ENCODE measurements around the gene CECR2.
"Not testable (repeated sequence)": the region's sequence is repeated elsewhere in the genome, so short reads cannot be mapped to it uniquely, and the experiment has no call there.

Gene CECR2

DNA sequence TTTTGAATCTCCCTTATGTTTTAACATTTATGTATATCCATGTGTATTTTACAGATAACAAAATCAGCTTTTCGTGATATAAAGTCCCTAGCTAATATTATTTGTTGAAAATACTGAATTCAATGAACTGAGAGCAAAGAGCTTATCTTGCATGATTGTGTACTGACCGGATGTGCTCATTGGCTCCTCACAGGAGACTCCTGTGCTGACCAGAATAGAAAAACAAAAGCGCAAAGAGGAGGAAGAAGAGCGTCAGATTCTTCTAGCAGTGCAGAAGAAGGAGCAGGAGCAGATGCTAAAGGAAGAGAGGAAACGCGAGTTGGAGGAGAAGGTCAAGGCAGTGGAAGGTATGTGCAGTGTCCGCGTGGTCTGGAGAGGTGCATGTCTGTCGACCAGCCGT, 154.7 kb downstream of the CECR2 start:
- DNase-seq = no peak

DNA sequence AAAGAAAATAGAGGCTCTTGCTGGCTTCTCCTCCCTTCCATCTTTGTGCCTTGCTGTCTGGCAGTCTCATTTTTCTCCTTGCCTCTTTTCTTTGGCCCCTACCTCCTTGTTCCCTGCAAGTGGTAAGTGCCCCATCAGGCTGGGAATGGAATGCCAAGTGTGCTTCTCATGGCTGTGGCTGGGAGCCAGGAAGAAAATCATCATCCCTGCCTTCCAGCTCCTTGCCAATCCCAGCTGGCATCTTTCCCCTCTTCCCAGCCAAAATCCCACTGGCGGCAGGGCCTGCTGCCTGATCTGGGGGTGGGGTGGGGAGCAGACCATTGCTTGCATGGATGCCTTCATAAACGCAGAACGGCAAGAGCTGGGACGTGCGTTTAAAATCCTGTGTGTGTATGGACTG, 167.0 kb downstream of the CECR2 start:
- DNase-seq = no peak

DNA sequence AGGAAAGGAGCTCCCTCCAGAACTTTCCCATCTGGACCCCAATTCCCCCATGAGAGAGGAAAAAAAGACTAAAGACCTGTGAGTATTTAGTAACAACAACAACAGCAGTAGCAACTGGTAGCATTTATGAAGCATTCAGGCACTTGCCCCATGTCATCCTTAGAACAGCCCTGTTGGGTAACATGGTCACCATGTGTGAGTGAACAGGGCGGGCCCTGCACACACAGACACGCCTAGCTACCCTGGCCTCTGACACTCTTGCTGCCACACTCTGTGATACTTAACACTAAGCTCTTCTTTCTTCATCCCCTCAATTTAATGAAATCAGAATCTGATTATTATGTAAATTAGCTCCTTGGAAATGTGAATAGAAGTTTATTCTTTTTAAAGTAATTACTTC, 167.9 kb downstream of the CECR2 start:
- DNase-seq = no peak

DNA sequence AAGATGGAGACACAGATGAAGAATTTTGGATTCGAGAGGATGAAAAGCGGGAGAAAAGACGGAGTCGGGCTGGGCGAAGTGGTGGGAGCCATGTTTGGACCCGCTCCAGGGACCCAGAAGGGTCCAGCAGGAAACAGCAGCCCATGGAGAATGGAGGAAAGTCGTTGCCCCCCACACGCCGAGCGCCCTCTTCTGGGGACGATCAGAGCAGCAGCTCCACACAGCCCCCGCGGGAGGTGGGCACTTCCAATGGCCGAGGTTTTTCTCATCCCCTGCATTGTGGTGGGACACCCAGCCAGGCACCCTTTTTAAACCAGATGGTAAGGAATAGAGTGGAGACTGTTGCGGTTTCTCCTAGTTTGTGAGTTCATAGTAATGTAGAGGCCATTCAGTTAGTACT, 171.2 kb downstream of the CECR2 start:
- no peak for DNase-seq

DNA sequence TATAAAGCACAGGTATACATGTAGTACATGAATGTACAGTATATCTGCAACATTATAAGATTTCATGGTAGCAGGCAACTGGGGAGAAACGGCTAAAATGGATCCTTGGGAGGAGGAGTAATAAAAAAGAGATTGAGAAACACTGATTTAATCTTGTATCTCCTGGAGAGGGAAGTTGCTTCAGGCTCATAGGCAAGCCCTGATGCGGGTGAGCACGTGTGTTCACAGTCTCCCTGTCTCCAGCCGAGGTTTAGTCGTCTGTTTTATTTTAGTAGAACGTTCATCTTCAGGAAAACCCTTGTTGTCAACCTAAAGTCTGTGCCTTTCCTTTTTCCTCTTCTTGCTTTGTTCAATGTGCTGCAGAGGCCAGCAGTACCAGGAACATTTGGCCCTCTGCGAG, 172.2 kb downstream of the CECR2 start:
- DNase-seq = no peak

DNA sequence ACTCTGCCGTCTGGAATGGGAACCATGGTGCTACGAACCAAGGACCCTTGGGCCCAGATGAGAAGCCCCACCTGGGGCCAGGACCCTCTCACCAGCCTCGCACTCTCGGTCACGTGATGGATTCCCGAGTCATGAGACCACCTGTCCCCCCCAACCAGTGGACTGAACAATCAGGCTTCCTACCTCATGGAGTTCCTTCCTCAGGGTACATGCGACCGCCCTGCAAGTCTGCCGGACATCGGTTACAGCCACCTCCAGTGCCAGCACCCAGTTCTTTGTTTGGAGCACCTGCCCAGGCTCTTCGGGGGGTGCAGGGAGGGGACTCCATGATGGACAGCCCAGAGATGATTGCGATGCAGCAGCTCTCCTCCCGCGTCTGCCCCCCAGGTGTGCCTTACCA, 173.2 kb downstream of the CECR2 start:
- DNase-seq = no peak

DNA sequence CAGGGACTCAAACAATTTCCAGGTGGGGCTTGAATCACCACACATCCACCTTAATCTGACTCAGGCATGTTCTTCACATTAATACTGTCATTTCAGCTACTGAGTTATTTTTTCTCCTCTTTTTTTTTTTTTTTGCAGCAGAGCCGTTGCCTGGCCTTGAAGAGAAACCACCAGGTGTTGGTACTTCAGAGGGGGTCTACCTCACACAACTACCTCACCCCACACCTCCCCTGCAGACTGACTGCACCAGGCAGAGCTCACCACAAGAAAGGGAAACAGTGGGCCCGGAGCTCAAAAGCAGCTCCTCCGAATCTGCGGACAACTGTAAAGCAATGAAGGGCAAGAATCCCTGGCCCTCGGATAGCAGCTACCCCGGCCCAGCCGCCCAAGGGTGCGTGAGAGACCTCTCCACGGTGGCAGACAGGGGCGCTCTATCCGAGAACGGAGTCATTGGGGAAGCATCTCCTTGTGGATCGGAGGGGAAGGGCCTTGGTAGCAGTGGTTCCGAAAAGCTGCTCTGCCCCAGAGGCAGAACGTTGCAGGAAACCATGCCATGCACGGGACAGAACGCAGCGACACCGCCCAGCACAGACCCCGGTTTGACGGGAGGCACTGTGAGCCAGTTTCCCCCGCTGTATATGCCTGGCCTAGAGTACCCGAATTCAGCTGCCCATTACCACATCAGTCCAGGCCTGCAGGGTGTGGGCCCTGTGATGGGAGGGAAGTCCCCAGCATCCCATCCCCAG, 178.9 kb downstream of the CECR2 start:
- no peak for DNase-seq

DNA sequence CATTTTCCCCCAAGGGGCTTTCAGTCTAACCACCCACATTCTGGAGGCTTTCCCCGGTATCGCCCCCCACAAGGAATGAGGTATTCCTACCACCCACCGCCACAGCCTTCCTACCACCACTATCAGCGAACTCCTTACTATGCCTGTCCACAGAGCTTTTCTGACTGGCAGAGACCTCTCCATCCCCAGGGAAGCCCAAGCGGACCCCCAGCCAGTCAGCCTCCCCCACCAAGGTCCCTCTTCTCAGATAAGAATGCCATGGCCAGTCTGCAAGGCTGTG, 179.4 kb downstream of the CECR2 start:
- DNase-seq = no peak

DNA sequence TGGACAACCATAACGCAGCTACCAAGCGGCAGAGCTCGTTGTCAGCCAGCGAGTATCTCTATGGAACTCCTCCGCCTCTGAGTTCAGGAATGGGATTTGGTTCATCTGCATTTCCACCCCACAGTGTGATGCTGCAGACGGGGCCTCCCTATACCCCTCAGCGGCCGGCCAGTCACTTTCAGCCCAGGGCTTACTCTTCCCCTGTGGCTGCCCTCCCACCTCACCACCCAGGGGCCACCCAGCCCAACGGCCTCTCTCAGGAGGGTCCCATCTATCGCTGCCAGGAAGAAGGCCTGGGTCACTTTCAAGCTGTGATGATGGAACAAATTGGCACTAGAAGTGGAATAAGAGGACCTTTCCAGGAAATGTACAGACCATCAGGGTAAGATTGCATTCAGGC, 179.9 kb downstream of the CECR2 start:
- DNase-seq = no peak

DNA sequence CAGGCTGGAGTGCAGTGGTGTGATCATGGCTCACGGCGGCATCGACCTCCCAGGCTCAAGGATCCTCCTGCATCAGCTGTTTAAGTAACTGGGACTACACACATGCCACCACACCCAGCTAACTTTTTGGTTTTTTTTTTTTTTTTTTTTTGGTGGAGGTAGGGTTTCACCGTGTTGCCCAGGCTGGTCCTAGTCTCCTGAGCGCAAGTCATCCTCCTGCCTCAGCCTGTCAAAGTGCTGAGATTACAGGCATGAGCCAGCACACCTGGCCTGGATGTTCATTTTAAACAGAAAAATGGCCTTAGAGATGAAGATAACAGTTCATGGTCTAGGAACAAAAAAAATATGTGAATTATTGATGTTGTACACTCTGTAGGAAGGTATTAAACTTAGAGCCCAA, 180.4 kb downstream of the CECR2 start:
- no peak for DNase-seq

DNA sequence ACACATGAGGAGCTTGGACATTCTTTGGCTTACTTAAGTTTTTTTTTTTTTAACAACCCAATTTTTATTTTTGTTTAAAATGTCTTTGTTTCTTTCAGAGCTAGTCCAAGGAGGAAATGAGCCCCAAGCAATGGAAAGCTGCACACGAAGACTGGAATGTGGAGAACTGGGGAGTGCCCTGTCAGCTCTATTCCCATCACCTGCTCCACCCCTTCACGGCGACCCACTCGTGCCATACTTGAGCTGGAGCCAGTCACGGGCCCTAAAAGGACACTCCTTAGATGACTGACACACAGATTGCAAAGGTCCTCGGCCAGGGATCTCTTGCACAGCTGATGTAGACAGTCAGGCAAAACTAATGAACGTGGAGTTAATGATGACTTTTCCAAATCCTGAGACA, 183.5 kb downstream of the CECR2 start:
- no peak for DNase-seq

DNA sequence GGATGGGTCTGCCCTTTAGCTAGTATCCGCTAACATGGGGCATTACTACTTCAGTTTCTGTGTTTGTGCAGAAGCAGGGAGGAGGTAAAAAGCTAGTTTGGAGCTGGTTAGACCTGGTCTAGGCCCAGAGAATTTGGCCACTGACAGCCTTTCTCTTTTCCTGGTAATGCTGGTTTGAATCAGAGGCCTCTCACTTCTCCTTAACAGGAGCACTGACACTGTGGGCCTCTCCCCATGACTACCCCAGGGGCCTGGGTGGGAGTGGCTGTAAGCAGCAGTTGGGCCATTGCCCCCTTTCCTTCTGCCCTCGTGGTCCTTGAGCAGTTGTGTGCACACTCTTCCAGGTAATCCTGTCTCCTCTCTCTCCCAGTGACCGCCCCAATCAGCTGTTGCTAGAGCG, 185.6 kb downstream of the CECR2 start:
- DNase-seq = no peak

DNA sequence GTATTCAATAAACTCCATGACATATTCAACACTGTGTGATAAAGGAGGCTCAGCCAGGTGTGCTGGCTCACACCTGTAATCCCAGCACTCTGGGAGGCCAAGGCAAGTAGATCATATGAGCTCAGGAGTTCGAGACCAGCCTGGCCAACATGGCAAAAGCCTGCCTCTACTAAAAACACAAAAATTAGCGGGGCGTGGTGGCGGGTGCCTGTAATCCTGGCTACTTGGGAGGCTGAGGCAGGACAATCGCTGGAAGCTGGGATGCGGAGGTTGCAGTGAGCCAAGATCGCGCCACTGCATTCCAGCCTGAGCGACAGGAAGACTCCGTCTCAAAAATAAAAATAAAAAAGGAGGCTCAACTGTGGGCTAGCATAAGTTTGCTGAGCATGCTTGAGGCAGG, 189.9 kb downstream of the CECR2 start:
- no peak for DNase-seq

DNA sequence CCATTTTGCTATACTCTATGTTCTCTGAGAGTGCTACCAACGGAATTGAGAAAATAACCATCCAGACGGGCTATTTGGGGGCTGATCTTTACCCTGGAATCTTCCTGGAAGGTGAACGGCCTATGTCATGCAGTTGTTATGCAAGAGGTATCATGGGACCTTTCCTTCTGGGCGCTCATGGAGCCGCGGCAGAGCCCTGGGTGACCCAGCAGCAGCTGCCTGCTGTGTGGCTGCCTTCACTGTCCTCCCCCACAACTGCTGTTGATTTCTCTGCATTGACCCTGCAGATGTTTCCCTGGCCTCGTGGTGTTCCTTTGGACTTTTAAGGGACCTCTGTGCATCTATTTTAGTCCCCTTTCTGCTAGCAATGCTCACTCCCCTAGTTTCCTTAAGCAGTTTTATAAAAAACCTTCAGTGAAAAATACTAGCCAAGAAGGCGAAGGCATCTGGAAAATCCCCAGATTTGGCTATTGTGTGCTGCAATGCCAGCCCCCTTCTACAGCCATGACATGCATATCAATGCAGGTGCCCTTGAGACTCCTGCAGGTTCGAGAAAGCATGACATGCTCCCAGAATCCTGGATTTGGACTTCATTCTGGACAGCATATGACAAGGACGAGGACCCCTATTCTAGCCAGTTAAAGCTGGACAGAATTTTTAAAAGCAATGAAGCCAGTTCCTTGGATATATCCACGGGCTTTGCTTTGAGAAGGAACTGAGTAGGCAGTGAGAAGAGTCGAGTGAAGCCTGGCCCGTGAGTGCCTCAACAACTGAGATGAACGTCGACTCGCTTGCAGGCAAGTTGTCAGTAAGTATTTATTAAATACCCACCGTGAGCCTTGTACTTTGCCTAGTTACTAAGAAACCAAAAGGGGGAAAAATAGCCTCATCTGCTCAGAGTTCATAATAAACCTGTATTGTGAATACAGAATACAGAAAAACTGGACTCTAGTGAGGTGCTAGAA, 193.9 kb downstream of the CECR2 start, which contains the start of gene SLC25A18:
SLC25A18 (plus strand) TSS at position 593 of the 965 bp plus-strand sequence. CDS start 16,447 bp downstream, outside the sequence.
- no peak for DNase-seq

DNA sequence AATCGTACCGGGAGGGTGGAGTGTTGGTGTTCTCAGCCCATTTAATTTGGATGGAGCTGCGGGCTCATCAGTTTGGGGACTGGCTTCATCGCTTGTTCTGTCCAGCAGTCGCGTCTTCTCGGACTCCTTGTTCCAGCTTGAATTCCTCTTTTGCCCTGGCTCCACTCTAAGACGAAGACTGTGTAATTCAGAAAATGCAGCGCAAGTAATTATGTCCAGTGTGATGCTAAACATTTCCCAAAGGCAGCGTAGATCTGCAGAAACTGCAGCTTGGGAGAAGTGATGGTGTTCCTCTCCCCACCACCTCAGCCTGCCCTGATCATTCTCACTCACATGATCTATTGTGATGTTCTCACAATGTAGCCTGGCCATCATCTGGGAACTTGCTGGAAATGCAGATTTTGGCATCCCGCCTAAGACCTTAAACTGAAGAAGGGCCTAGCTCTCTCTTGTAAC, 194.7 kb downstream of the CECR2 start:
- DNase-seq = no peak

DNA sequence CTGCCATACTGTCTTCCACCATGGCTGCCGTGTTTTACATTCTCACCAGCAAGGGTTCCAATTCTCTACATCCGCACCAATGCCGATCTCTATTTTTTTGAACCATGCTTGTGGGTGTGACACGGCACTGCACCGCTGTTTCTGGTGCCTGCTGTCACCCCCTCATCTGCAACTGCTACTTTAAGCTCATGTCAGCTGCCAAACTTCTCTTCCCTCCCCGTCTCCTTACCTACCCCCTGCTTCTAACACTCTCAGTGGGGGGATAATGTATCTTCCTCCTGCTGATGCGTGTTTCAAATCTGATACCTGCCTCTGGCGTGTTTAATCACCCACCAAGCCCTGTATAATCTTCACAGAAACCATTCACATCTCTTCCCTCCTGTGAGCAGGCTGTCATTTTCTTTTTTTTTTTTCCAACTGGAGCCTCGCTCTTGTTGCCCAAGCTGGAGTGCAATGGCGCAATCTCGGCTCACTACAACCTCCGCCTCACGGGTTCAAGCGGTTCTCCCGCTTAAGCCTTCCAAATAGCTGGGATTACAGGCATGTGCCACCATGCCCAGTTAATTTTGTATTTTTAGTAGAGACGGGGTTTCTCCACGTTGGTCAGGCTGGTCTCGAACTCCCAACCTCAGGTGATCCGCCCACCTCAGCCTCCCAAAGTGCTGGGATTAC, 196.9 kb downstream of the CECR2 start:
- not testable (repeated sequence) for DNase-seq

DNA sequence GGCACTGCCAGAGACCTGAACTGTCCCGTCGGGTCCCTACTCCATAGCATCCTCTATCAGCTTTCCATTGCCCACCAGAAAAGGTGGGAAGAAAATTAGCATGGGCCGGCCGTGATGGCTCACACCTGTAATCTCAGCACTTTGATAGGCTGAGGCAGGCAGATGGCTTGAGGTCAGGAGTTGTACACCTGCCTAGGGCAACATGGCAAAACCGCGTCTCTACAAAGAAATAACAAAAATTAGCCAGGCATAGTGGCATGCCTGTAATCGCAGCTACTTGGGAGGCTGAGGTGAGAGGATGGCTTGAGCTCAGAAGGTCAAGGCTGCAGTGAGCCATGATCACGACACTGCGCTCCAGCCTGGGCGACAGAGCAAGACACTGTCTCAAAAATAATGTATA, 197.5 kb downstream of the CECR2 start:
- DNase-seq = no peak

DNA sequence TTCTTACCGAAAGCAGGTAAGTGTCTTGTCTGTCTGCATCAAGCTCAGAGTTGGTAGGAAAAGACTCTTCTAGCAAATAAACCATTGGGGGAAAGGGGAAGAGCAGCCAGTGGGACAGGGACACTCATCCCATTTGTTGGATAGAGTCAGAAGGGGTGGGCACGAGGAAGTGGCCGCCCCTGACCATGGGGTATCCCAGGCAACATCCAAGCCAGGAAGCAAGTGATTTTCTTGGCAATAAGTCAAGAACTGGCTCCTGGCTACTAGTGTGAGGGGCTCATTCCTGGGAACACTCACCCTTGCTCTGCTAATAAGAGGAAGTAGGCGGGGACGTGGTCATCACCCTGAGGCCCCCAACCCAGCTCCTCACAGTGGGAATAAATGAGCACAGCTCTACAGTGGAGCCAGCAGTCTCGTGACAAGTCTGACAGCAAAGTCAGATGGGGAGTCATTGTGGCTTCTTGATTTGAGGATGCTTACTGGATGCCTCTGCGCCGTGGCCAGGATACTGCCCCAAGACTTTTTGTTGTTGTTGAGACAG, 200.8 kb downstream of the CECR2 start:
- no peak for DNase-seq

DNA sequence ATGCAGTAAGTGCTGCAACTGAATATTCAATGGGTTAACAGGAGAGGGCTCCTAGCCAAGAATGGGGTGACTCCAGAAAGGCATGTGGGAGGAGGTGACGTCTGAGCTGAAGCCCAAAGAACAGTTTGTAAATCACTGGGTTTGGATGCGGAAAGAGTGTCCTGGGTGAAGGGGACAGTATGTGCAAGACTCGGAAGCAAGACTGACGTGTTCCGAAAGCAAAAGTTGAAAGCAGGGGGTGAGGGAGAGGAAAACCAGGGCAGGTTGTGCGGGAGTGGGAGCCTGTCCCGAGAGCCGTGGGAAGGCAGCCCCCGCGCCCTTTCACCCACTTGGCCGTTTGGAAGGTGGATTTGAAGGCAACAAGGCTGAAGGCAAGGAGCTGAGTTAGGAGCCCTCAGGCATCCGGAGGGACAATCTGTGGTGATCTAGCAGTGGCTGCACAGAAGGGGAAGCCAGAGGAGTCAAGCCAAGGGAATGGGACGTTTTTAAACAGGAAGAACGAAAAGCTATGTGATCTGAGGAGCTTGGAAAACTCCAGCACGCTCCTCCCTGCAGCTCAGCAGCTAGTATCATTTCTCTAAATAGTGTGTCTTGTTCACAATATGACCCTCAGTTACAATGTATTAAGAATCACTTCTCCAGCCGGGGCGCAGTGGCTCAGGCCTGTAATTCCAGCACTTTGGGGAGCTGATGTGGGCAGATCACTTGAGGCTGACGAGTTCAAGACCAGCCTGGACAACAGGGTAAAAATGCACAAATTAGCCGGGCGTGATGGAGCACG, 201.8 kb downstream of the CECR2 start:
- DNase-seq = no peak

DNA sequence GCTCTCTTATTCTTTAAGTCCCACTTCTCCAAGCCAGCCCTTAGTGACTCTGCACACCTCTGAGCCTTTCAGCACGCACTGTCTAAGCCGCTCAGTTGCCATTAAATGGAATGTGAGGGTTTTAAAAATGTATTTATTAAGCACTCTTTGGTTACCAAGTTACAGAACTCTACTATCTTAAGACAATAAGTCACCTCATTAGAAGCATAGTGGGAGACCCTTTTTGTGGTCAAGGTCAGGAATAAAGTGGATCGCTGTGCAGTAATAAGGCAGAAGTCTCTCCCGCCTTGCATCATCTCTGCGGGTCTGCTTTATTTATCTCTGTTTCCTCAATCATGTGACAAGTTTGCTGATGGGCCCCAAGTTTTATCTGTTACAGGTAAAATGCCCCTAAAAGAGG, 205.9 kb downstream of the CECR2 start:
- no peak for DNase-seq

DNA sequence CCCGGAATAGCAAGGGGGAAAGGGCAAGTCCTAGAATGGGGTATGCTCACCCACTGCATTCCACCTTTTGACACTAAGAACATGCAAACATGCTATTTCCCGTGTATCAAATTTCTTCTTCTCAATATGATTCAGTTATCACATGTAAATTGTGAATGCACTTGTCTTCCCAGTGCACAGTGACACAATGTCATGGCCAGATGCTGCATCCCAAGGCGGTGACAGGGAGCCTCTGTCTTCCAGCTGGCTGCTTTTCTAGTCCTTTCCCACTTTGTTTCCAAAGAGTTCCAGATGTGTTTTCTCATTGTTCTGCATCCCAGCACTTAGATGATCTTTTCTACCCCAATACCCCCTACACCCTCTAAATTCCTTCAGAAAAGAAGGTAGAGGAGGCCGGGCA, 206.4 kb downstream of the CECR2 start:
- no peak for DNase-seq

DNA sequence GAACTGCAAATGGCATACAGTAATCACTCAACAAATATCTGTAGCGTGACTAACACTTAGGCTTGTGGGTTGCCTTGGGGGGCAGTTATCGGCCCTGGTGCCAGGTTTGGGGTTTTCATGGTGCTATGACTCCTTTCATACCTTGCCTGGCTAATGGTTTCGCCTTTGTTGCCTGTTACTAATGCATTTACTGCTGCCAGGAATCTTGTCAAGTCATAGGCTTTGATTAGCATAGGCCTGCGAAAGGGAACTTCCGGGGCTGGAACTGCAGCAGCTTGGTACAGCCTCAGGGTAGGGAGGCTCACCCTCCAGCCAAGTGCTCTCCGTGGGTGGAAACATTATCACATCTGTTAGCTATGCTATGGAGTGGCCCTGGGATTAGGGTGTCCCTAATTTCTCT, 207.2 kb downstream of the CECR2 start:
- DNase-seq = no peak
